ENCODE data around the gene SHROOM2.

The SHROOM2 gene

DNA sequence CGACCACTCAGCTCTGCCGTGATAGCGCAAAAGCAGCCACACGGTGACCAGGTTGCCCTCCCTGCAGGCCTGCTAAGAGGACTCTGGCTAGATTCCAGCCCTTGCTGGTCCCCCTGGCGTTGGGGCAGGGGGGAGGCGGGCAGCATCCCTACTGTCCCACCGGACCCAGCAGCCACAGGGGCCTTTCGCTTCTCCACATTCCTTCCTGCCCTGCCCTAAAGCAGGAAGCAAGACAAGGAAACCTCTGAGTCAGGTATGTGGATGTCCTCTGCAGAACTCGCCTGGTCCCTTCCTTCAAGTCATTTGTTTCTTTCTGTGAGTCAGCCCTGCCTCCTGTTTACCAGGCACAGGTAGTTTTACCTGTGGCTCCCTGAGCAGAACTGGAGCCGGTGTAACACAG lies 120.7 kb downstream of the SHROOM2 start:
- no peak for DNase-seq

DNA sequence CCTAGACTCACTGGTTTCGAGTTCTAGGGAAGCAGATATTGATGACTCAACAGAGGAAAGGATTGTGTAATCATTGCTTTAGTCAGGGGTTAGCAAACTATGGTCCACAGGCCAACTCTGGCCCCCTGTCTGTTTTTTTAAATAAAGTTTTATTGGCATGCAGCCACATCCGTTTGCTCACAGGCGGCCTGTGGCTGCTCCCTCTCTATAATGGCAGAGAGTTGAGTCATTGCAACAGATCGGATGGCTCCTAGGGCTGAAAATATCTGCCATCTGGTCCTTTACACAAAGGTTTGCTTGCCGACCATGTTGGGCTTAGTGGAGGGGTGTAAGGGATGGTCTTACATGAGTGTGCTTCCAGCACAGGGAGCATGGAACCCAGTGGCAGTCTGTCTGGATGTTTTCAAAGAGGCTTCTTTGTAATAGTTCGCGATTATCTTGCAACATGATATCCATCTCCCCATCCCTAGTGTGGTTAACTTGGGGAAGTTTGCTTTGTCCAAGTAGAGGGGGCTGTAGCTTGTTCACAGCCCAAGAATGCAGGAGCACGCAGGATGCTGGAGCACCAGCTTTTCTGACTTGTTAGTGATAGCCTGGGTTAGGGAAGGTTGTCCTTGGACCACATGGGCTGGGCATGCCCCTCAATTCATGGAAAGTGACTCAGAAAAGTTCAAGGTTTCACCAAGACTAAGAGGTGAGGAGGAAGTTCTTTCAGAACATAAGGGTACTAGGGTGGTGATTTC lies 121.6 kb downstream of the SHROOM2 start:
- DNase-seq = no peak

DNA sequence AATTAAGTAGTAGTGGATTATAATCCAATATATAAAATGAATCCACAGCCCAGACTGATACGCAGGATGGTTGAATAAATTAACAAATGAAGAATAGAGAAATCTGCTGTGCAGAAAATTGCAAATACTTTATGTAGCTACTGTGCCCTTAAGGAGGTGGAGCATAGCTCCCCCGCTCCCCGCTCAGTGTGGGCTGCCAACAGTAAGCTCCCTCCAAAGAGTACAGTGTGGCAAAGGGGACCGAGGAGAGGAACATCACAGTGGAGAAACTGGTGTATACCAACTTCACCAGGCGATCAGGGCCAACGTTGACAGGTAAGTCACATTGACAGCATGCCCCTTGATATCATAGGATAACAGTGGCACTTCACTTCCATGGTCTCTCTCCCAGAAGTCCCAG lies 123.0 kb downstream of the SHROOM2 start:
- no peak for DNase-seq

DNA sequence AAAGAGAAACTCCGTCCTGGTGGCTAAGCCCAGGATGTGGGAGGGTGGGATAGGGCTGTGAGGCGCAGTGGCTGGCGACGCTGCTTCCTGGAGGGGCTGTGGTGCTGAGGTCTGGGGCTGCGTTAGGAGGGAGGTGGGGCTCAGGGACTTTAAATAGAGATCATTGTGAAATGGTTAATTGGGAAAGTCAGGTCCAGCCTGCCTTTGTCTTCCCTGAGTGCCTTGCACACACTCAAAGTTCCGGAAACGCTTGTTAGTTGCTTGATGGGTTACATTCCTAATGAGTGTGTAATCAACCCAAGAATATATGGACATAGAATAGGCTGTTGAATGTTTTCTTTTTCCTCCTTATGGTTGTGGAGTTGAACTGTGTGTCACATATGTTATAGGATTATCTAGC lies 125.3 kb downstream of the SHROOM2 start:
- DNase-seq = no peak

DNA sequence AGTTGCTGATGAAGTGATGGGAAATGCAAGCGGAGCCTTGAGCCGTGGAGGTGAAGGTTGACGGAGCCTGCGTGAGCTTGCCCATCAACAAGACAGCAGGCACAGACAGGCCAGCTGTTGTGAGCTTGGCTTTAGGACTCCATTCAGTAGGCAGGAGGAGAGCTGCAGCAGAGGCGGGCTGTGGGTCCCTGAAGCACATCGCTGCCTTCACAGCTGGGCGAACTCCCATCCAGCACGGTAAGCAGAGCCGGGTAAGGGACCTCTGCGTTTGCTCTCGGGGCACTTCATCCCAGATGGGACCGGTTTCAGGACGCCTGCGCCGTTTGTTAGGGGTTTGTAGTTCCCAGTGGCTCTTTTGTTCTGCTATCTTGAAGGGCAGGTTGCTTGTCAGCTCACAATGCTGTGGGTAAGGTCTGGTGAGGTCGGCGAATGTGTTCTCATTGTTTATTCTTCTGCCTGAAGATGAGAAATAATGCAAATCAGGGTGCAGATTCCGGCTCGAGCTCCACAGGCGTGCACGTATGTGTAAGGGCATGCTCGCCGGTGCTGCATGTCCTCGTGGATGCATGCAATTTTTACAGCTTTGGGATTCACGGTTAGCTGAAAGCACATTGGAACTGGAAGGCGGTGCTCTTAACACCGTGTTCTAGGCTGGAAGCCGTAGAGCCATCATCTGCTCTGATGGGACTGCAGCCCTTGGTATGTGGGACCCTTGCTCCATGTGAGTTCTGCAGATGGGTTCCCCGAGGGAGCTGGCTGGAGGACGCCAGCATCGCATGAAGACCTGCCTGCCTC lies 126.3 kb downstream of the SHROOM2 start:
- peak; percentile 29 for DNase-seq

DNA sequence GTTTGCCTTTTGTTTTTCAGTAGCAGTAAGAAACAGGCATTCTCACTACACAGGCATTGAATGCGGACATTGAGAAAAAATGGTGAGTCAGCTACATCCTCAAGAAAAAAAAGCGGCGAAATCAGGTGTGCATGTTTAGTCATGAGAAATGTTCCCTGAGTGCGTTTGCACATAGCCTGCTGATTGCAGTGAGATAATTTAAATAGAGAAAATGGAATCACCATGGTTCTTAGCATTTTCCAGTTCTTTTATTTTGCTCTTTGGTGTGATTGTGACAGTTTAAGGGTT lies 126.9 kb downstream of the SHROOM2 start:
- DNase-seq = no peak

DNA sequence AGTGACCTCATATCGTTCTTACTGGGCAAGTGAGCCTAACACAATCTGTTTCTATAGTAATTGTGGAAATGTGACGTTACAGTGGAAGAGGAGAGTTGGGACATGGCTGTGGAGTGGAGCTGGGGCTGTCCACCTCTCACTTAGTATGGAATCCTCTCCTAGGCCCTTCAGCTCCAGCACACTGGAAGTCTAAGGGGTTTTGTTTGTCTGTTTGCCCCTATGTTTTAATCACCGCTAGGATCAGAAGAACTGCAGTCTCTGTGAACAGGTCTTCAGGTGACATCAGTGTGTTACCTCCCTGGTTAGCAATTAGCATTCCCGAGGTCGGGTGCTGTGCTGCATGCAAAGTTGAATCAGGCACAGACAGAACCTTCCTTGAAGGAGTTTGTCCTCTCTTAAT lies 131.6 kb downstream of the SHROOM2 start:
- DNase-seq = no peak

DNA sequence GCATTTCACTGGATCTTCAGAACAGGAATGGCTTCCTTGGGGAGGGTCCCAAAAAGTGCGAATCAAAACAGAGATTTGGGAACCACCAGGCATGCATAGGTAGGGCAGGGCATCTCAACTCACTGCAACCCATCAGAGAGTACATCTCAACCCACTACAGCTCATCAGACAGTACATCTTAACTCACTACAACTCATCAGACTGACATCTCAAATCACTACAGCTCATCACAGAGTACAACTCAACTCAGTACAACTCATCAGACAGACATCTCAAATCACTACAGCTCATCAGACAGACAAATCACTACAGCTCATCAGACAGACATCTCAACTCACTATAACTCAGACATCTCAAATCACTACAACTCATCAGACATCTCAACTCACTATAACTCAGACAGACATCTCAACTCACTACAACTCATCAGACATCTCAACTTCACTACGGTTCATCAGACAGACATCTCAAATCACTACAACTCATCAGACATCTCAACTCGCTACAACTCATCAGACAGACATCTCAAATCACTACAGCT lies 133.5 kb downstream of the SHROOM2 start:
- no peak for DNase-seq

DNA sequence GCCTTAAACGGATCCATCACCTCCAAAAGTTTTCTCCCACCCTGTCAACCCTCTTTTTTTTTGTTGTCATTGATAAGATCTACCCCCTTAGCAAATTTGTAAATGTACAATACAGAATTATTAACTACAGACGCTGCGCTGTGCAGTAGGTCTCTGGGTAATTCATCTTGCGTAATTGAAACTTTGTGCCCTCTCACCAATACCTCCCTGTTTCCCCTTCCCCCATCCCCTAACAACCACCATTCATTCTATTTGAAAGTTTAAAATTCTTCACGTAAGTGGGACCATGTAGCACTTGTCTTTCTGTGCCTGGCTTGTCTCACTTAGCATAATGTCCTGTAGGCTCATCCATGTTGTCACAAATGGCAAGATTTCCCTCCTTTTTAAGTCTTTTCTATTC lies 135.2 kb downstream of the SHROOM2 start:
- DNase-seq = no peak

DNA sequence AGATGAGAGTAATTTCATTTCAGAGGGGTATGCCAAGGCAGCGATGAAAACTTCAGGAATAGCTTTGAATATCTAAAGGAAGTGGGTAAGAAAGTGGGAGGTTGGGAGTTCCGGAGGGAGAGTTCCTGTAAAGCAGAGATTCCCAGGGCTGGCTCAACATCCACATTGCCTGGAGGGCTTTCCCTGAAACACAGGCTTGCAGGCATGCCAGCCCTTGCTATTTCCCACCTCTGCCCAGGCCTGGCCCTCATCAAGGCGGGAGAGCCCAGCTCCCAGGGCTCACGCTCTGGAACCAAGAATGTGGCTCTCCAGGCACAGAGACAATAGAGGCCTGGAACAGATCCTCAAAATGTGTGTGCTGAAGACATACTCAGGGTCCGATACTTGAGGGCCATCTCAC lies 137.1 kb downstream of the SHROOM2 start:
- no peak for DNase-seq

DNA sequence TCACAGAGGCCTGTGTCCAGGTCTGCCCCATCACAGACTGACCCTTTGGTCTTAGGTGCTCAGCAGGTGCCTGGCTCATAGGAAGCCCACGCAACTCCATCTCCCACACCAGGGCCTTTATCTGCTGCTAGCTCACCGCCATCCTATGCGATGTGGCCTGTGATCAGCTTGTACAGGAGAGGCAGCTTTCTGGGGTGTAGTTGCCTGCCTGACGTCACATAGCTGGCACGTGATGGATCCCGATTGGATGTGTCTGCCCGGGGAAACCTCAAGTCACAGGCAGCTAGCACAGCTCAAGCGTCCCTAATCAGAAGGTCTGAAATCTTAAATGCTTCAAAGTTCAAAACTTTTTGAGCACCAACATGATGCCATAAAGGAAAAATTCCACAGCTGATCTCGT lies 139.8 kb downstream of the SHROOM2 start:
- DNase-seq = no peak

DNA sequence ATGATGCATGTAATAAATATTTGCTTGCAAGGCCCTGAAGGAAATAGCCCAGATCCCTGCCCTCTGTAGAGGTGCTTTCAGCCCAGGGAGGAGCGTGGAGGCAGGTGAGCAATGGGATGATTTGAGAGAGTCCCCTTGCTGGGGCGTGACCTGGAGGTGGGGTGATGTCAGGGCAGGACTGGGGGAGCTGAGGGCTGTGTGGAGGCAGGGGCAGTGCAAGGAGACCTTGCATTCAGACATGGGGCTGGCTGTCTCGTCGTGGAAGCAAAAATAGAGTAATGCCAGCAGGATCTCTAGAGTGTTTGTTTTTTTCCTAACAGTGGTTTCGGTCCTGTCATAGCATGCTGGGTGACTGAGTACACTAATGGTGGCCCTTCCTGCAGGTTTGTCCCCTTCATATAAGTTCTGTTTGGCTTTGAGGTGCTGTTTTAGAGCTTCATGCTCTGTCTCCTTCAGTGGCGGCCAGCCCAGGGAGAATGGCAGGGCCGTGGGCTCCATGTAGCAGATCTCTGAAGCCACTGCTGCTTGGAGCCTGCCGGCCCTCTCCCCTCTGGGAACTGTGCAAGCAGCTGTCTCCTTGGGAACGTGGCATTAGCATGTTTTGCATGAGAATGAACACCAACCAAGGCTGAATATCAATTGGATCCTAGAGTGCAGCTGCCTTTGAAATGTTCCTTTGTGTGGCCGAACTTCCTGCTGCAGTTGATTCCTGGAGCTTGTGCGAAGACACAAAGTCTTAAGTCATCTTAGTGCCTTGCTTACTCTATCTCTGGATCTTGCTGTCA lies 141.7 kb downstream of the SHROOM2 start:
- peak; percentile 7 for DNase-seq

DNA sequence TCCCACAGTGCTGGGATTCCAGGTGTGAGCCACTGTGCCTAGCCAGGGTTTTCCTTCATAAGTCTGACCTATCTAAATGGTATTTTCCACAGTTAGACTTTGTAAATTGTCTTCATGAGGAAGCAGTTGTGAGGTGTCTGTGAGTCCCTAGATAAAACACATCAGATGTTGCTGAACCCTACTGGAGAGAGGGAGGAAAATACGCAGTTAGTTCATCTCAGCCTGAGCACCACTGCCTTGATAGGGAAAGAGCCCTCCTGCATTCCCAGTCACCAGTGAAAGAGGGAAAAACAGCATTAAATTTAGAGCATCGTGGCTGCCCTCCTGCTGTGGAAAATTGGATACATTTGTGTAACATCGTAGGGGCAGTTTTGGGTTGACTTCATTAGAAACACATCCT lies 149.2 kb downstream of the SHROOM2 start:
- no peak for DNase-seq

DNA sequence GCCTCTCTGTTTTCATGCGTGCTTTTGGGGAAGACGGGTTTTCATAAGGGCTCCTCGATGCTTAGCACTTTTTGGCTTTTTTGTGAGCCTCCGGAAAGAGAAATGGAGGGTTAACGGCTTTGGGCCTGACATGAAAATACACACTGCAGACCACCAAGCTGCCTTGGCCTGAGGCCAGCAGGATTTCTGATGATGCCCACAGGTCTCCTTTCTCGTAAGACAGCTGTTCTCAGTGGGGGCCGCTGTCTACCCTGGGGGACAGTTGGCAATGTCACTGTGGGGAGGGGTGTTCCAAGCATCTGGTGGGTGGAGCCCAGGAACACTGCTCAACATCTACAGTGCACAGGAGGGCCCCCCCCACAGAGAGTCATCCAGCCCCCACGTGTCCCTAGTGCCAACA lies 151.5 kb downstream of the SHROOM2 start:
- no peak for DNase-seq

DNA sequence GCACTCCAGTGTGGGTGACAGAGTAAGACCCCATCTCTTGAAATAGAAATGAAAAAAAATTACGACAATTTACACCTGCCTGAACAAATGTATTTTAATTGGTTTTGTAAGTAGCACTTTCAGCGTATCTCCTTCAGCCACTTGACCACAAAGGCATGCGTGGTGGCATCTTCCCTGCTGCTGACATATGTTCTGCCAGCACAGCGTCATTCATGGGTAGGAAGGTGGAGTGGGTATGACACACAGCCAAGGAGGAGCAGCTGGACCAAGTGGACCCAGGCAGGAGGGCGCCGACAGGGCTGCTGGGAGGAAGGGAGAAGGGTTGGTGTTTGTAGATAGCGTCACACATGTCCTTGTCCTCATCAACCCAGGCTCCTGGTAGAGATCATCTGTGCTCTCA lies 152.3 kb downstream of the SHROOM2 start:
- DNase-seq = no peak

DNA sequence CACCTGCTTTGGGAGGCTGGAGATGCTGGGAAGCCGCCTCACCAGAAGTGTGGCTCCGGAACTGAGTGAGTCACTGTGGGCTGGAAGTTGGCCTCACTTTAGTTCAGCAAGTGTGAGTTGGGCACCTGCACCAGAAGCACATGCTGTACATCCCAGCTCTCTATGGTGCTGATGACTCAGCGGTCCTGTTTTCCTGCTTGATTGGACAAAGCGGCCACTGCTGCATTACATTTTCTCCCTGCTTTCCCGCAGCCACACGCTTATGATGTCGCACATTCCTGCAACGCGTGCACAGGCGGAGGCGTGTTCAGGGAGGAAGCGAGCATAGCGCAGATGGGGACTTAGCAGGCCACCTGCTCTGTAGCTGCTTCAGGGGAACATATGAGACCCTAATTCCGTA lies 154.2 kb downstream of the SHROOM2 start:
- DNase-seq = no peak

DNA sequence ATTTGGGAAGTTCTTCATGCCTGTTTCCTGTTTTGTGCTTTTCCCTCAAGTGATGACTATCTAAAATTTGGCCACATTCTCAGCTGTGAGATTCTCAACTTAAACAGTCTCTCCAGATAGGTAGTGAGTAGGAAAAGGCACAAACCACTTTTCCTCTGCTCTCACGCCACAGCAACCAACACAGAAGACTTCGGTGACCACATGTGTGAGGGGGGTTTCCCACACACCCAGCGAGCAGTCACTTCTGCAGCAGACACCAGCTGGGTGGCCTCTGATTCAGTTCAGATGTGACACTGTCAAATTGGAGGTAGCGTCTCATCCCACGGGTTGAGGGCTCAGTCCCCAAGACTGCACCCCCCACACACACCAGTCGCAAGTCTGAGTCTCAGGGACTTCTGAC lies 155.9 kb downstream of the SHROOM2 start:
- DNase-seq = no peak

DNA sequence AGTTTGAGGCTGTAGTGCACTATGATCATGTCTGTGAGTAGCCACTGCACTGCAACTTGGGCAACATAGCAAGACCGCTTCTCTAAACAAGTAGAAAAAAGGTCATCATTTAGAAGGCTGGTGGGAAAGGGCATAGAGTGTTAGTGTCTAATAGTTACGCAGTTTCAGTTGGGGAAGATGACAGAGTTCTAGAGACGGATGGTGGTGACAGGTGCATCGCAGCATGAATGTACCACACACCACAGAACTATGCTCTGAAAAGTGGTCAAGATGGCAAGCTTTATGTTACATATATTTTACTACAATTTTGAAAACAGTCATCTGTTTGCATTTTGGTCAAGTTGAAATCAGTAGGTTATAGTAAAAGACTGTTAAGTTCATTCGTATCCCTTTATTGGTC lies 157.2 kb downstream of the SHROOM2 start:
- DNase-seq = no peak

DNA sequence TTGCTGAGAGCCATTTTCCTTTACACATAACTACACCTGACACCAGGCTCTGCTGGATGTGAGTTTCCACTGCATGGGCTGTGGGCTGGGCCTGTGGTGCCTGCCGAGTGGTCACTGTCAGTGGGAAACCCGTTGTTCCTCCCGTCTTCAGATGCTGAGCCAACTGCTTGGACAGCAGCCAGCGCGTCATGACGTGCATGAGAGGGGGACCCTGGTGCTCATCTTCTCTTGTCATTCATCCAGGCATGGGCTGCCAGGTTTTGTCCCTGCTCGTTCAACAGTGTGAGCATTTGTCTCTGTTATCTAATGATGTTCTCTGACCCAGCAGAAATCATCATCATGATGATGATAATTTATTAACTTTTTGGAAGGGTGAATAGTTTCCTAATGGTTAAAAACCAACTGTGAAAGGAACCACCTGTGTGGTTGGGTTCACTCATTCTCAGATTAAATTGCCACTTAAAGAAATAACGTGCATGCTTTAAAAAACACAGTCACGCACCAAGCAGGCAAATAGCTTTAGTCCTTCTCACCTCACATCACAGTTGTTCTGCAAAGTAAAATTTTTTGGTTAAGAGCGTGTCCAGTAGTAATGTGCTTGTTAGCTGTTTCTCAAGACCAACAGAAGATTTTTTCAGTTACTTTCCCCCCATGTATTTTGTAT lies 161.0 kb downstream of the SHROOM2 start:
- peak; percentile 30 for DNase-seq

DNA sequence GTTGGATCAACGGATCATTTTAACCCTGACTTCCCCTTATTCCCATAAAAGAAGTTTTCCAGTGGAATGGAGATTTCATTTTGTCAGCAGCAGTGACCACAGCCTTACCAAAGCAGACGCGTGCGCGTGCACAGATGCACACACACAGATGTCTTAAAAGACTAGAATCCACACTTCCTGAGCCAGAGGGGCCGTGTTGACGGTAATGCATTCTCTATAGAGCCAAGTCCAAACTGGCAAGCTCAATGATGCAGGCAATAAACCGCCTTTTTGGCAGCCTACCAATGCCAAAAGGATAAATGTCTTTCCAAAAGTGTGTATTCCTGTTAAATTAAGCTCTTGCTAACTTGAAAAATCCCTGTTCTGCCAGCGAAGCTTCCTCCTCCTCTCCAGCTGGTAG lies 162.2 kb downstream of the SHROOM2 start:
- DNase-seq = no peak

DNA sequence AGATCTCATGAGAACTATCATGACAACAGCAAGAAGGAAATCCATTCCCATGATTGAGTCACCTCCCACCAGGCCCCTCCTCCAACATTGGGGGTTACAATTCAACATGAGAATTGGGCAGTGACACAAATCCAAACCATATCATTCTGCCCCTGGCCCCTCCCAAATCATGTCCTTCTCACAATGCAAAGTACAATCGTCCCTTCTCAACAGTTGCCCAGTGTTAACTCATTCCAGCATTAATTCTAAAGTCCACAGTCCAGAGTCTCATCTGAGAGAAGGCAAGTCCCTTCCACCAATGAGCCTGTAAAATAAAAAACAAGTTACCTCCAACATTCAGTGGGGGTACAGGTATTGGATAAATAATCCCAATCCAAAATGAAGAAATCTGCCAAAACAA lies 166.1 kb downstream of the SHROOM2 start:
- DNase-seq = no peak

DNA sequence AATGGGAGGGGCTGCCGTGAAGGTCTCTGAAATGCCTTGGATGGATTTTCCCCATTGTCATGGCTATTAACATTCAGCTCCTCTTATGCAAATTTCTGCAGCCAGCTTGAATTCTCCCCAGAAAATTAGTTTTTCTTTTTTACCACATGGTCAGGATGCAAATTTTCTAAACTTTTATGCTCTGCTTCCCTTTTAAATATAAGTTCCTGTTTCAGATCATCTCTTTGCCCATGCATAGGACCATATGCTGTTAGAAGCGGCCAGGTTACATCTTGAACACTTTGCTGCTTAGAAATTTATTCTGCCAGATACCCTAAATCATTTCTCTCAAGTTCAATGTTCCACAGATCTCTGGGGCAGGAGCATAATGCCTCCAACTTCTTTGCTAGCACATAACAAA lies 167.2 kb downstream of the SHROOM2 start:
- no peak for DNase-seq

DNA sequence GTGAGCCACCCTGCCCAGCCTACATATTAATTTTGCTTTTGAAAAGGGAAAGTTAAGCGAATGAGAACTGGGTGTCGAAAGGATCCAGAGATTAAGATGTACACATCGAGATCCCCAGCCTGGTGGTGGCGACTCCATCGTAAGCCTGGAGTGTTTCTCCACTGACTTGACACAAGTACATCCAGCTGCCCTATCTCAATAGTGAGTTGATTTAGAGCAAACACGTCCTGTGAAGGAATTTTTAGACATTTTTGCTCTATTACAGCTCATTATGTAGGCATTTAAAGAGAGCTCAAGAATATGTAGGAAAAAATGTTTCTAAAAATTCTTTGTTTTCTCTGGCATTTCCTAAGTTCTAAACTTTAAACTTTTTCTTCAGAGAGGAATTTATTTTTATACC lies 169.3 kb downstream of the SHROOM2 start:
- DNase-seq = no peak

All from NCI-H748 treated with DMSO at 0.1 percent for 48 hours (cell line).